H1 (cell line): ENCODE measurements around the gene KRT13. TPM values are rescaled to one million over a fixed set of nuclear protein-coding genes. Genes with fewer than 3 reads are reported as not detected.

Experiments
- CTCF ChIA-PET: fragments of 300-600 bp; sonication (Branson Sonifier 250); formaldehyde crosslinking; loops from one replicate; lab custom pipeline; 2021; ENCODE audit not compliant: partially characterized antibody; lab: Charles Lee
- POLR2A ChIA-PET: fragments of 300-600 bp; sonication (Branson Sonifier 250); formaldehyde crosslinking; loops from one replicate; lab custom pipeline; 2021; ENCODE audit warnings: inconsistent platforms; ENCODE audit not compliant: partially characterized antibody; lab: Charles Lee
- DNase-seq, 2 experiments: peaks; one replicate each; pipeline versions ENCODE4 v3.0.0 to v3.0.0-alpha.2; 2010 to 2022; ENCODE audit warnings: low spot score in 2 of 2, low read depth in 1 of 2, mixed read lengths in 1 of 2
- FAIRE-seq: peaks from 2 replicates; lab custom pipeline; 2011; peaks lifted over from hg19 to GRCh38; lab: Jason Lieb, UNC
- H2AFZ ChIP-seq: 2 replicates; pipeline ENCODE4 v1.8.1; 2012; ENCODE audit warnings: low read length, inconsistent platforms
- H2AK5ac ChIP-seq: 2 replicates; pipeline ENCODE4 v1.6.1; 2013; ENCODE audit warnings: low read depth, low read length
- H2BK120ac ChIP-seq: replicated peaks from 2 replicates; pipeline ENCODE3; 2013; ENCODE audit warnings: low read depth, low read length, inconsistent platforms
- H2BK12ac ChIP-seq: 2 replicates; pipeline ENCODE4 v1.6.1; 2013; ENCODE audit warnings: low read depth, low read length
- H2BK15ac ChIP-seq: 2 replicates; pipeline ENCODE4 v1.6.1; 2013; ENCODE audit warnings: low read length
- H2BK20ac ChIP-seq: 2 replicates; pipeline ENCODE4 v1.6.1; 2013; ENCODE audit warnings: low read length
- H2BK5ac ChIP-seq: 2 replicates; pipeline ENCODE4 v1.6.1; 2013; ENCODE audit warnings: low read depth, low read length
- H3K14ac ChIP-seq: 2 replicates; pipeline ENCODE4 v1.6.1; 2013; ENCODE audit warnings: inconsistent platforms; ENCODE audit not compliant: insufficient read length
- H3K18ac ChIP-seq: 2 replicates; pipeline ENCODE4 v1.6.1; 2013; ENCODE audit warnings: low read length; ENCODE audit errors: extremely low read depth
- H3K23ac ChIP-seq: 2 replicates; pipeline ENCODE4 v1.6.1; 2013; ENCODE audit warnings: inconsistent platforms; ENCODE audit not compliant: insufficient read length
- H3K23me2 ChIP-seq: 2 replicates; pipeline ENCODE4 v1.6.1; 2013; ENCODE audit warnings: low read depth, low read length
- H3K27ac ChIP-seq: 2 replicates; pipeline ENCODE4 v1.6.1; 2011; ENCODE audit warnings: low read depth, low read length, inconsistent platforms
- H3K27me3 ChIP-seq, 4 experiments: replicated peaks in 1 of 4; 1 replicate in 1 of 4; 2 replicates in 3 of 4; pipeline versions ENCODE4 v1.6.1 to v1.8.1; 2011 to 2013; ENCODE audit warnings: low read length in 3 of 4, mild to moderate bottlenecking in 3 of 4, inconsistent platforms in 2 of 4, mixed read lengths in 2 of 4, moderate library complexity in 1 of 4; ENCODE audit not compliant: control insufficient read depth in 3 of 4, insufficient read depth in 3 of 4; ENCODE audit errors: extremely low read depth in 1 of 4
- H3K36me3 ChIP-seq, 4 experiments: 2 replicates each; pipeline versions ENCODE4 v1.6.1 to v1.8.1; 2011 to 2013; ENCODE audit warnings: mild to moderate bottlenecking in 4 of 4, low read length in 3 of 4, moderate library complexity in 2 of 4, control low read depth in 1 of 4, inconsistent platforms in 1 of 4; ENCODE audit not compliant: insufficient read depth in 4 of 4, control insufficient read depth in 2 of 4
- H3K4ac ChIP-seq: replicated peaks from 2 replicates; pipeline ENCODE3; 2013; ENCODE audit warnings: low read length, low read depth, mixed read lengths, inconsistent platforms; ENCODE audit not compliant: insufficient read length
- H3K4me1 ChIP-seq, 4 experiments: replicated peaks in 1 of 4; 1 replicate in 1 of 4; 2 replicates in 3 of 4; pipeline versions ENCODE4 v1.6.1 to v1.8.1; 2011 to 2013; ENCODE audit warnings: low read length in 3 of 4, inconsistent platforms in 2 of 4, mixed read lengths in 1 of 4; ENCODE audit not compliant: insufficient read depth in 4 of 4, control insufficient read depth in 3 of 4
- H3K4me2 ChIP-seq, 2 experiments: 2 replicates each; pipeline versions ENCODE4 v1.6.1 to v1.8.1; 2011 to 2013; ENCODE audit warnings: low read depth in 2 of 2, low read length in 2 of 2, control low read depth in 1 of 2, inconsistent platforms in 1 of 2, mild to moderate bottlenecking in 1 of 2; ENCODE audit not compliant: insufficient read depth in 1 of 2
- H3K4me3 ChIP-seq, 4 experiments: fragments of 200-600, 300-600 bp in 1 of 4; sonication (generic), shearing (Covaris generic), sonication (Bioruptor Twin) in 1 of 4; 2 replicates each; pipeline versions ENCODE4 v1.5.1 to v1.8.1; 2011 to 2016; ENCODE audit warnings: low read length in 4 of 4, low read depth in 3 of 4, control low read depth in 2 of 4, inconsistent platforms in 2 of 4, mild to moderate bottlenecking in 2 of 4, mixed read lengths in 1 of 4, moderate library complexity in 1 of 4; ENCODE audit not compliant: insufficient read depth in 2 of 4; ENCODE audit errors: extremely low read depth in 1 of 4
- H3K56ac ChIP-seq: replicated peaks from 2 replicates; pipeline ENCODE3; 2013; ENCODE audit warnings: low read depth, mild to moderate bottlenecking, mixed read lengths, low read length, inconsistent platforms; ENCODE audit not compliant: insufficient read length
- H3K79me1 ChIP-seq: 2 replicates; pipeline ENCODE4 v1.6.1; 2013; ENCODE audit warnings: low read depth, low read length, control low read depth
- H3K79me2 ChIP-seq, 2 experiments: 2 replicates each; pipeline versions ENCODE4 v1.6.1 to v1.8.1; 2012 to 2013; ENCODE audit warnings: low read length in 2 of 2, mild to moderate bottlenecking in 2 of 2, inconsistent platforms in 1 of 2; ENCODE audit not compliant: insufficient read depth in 2 of 2, control insufficient read depth in 1 of 2
- H3K9ac ChIP-seq, 4 experiments: replicated peaks in 1 of 4; 1 replicate in 1 of 4; 2 replicates in 3 of 4; pipeline versions ENCODE4 v1.6.1 to v1.8.1; 2011 to 2013; ENCODE audit warnings: low read depth in 3 of 4, low read length in 3 of 4, control low read depth in 2 of 4, mild to moderate bottlenecking in 2 of 4, moderate library complexity in 2 of 4, inconsistent platforms in 1 of 4; ENCODE audit errors: extremely low read depth in 1 of 4
- H3K9me3 ChIP-seq, 2 experiments: 2 replicates each; pipeline versions ENCODE4 v1.6.1 to v1.8.1; 2012 to 2013; ENCODE audit warnings: mild to moderate bottlenecking in 2 of 2, moderate library complexity in 2 of 2, control low read depth in 1 of 2, inconsistent platforms in 1 of 2, low read depth in 1 of 2, low read length in 1 of 2, mixed read lengths in 1 of 2; ENCODE audit not compliant: insufficient read depth in 2 of 2
- H4K20me1 ChIP-seq, 2 experiments: replicated peaks in 1 of 2; 2 replicates each; pipeline versions ENCODE3 to v1.8.1; 2011 to 2013; ENCODE audit warnings: inconsistent platforms in 2 of 2, low read length in 2 of 2, mild to moderate bottlenecking in 1 of 2; ENCODE audit not compliant: insufficient read depth in 2 of 2, control insufficient read depth in 1 of 2
- H4K5ac ChIP-seq: 2 replicates; pipeline ENCODE4 v1.6.1; 2013; ENCODE audit warnings: low read length, low read depth, mixed read lengths, inconsistent platforms; ENCODE audit not compliant: insufficient read length
- H4K8ac ChIP-seq: 2 replicates; pipeline ENCODE4 v1.8.0; 2013; ENCODE audit warnings: mild to moderate bottlenecking, moderate library complexity, low read length, inconsistent platforms; ENCODE audit not compliant: insufficient read depth; ENCODE audit errors: extremely low read depth
- H4K91ac ChIP-seq: replicated peaks from 2 replicates; pipeline ENCODE3; 2013; ENCODE audit warnings: low read length, mixed read lengths, inconsistent platforms; ENCODE audit not compliant: insufficient read length
- POLR2A ChIP-seq, 2 experiments: IDR thresholded peaks; 1 replicate in 1 of 2; 2 replicates in 1 of 2; pipeline ENCODE4 v1.6.1; 2011; ENCODE audit warnings: low read depth in 2 of 2, low read length in 2 of 2, mild to moderate bottlenecking in 2 of 2; ENCODE audit errors: control extremely low read depth in 1 of 2
- RAD21 ChIP-seq, 2 experiments: IDR thresholded peaks in 1 of 2; conservative IDR thresholded peaks in 1 of 2; 2 replicates each; pipeline ENCODE4 v1.6.1; 2011; ENCODE audit warnings: low read depth in 2 of 2, low read length in 2 of 2, improper control_type of control experiment in 1 of 2, inconsistent platforms in 1 of 2, mild to moderate bottlenecking in 1 of 2, moderate library complexity in 1 of 2
- SRF ChIP-seq: IDR thresholded peaks from 2 replicates; pipeline ENCODE4 v1.6.1; 2011; ENCODE audit warnings: mild to moderate bottlenecking, low read depth, low read length, moderate library complexity
- WGBS, 2 experiments: shearing (Covaris generic) in 1 of 2; methylation state at CpG; one replicate each; pipeline versions ENCODE4 v1.1.6 to v1.1.7; 2013 to 2015; ENCODE audit warnings: low lambda C conversion rate in 2 of 2, mixed read lengths in 2 of 2, inconsistent platforms in 1 of 2, low coverage in 1 of 2, missing lambda C conversion rate in 1 of 2; ENCODE audit not compliant: insufficient replicate concordance in 2 of 2, insufficient coverage in 1 of 2, insufficient read length in 1 of 2; ENCODE audit errors: extremely low coverage in 1 of 2, missing lambda C conversion rate in 1 of 2; 5-methylcytosine and 5-hydroxymethylcytosine counted together
- polyA plus RNA-seq, 7 experiments: library from polyadenylated mRNA; depleted of rRNA in 3 of 7; stranded (reverse) in 5 of 7; unstranded in 2 of 7; fragments of >200 nt in 5 of 7; fragments of 200-250 nt in 2 of 7; gene quantifications; 1 replicate in 5 of 7; 2 replicates in 1 of 7; 4 replicates in 1 of 7; pipeline versions ENCODE4 v1.2.1 to v1.2.3, GENCODE V29; 2011 to 2013; ENCODE audit warnings: missing spikeins in 2 of 7, mixed read lengths in 2 of 7
- total RNA-seq: library from RNA; stranded (reverse); fragmentation: NEBNext Ultra II Directional; extraction: Animal tissue kit (Norgen Biotek cat#: 25700); gene quantifications from 2 replicates; pipeline ENCODE4 v1.2.1, GENCODE V29; 2021
- TF ChIP-seq, protein P1 (sequence below): IDR thresholded peaks from 2 replicates; pipeline ENCODE4 v1.6.1; 2012; ENCODE audit warnings: inconsistent platforms
- TF ChIP-seq, protein P2 (sequence below): IDR thresholded peaks from 2 replicates; pipeline ENCODE4 v1.6.1; 2012; ENCODE audit warnings: inconsistent platforms

Gene KRT13
- total and polyA plus RNA-seq, 2 of the 8 experiments (the other 6 are each of a cell fraction or from before 2014, with no cell fraction given), result 0.09 TPM; not detected in 1

DNA sequence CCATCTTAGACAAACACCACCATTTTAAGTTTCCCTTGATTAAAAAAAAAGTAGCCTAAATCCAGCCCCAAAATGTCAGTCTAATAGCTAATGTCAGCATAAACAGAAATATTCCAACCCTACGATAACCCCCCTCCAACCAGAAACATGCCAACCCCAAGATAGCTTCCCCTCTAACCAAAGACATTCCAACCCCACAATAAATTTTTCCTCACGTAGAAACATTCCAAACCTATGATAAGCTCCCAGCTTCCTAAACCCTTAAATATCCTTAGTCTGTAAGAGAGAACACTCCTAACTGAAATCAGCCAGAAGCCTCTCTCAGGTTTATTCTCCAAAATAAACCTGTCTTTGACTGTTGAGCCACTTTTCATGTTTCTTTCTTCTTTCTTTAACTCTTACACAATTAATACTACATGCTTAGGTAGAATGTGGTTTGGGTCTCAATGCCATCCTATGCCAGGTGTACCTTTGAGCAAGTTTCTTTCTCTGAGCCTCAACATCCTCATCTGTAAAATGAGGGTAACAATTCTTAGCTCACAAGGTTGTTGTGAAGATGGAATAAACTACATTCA is 54.2 kb downstream of the KRT13 start:
- Histone ChIP-seq H2AFZ (no peak overlapping the region), H2BK120ac (no peak overlapping the region), H4K91ac (no peak overlapping the region), H3K9me3 (peaks cover 3 to 9% of the 10 kb centered on the region in 2 experiments; a peak in 2 of 4 replicates), H3K4ac (no peak overlapping the region), H3K79me2 (no peaks in the 10 kb centered on the region), H3K79me1 (no peaks in the 10 kb centered on the region), H3K18ac (no peak overlapping the region), H3K14ac (no peak overlapping the region), H3K27me3 (no peaks in the 10 kb centered on the region), H4K20me1 (no peaks in the 10 kb centered on the region), H2BK20ac (no peak overlapping the region), H3K36me3 (no peaks in the 10 kb centered on the region), H3K4me1 (no peaks in the 10 kb centered on the region; a peak in 1 of 7 replicates), H4K8ac (no peak overlapping the region), H2BK12ac (no peak overlapping the region), H2AK5ac (no peak overlapping the region), H3K56ac (no peak overlapping the region), H3K23ac (no peak overlapping the region), H2BK15ac (no peak overlapping the region), H3K9ac (no peak overlapping the region), H4K5ac (no peak overlapping the region), H3K4me2 (no peak overlapping the region), H2BK5ac (no peak overlapping the region), H3K23me2 (no peaks in the 10 kb centered on the region; the same call in 1 of the 2 replicates), H3K27ac (no peak overlapping the region), H3K4me3 (no peak overlapping the region)
- no peak for TF ChIP-seq POLR2A (IDR thresholded peaks at IDR 0.05; ENCODE audit: control extremely low read depth in 1 of 2, low read depth in 2 of 2, low read length in 2 of 2)
- TF ChIP-seq, protein P1, sequence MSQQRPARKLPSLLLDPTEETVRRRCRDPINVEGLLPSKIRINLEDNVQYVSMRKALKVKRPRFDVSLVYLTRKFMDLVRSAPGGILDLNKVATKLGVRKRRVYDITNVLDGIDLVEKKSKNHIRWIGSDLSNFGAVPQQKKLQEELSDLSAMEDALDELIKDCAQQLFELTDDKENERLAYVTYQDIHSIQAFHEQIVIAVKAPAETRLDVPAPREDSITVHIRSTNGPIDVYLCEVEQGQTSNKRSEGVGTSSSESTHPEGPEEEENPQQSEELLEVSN, result no peak
- TF ChIP-seq, protein P2, sequence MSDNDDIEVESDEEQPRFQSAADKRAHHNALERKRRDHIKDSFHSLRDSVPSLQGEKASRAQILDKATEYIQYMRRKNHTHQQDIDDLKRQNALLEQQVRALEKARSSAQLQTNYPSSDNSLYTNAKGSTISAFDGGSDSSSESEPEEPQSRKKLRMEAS, result no peak
- TF ChIP-seq RAD21 (IDR thresholded peaks at IDR 0.05 in 1 of 2, conservative IDR thresholded peaks at IDR 0.05 in 1 of 2; ENCODE audit: low read depth in 2 of 2, low read length in 2 of 2), result no peak
- TF ChIP-seq SRF, result no peak
- FAIRE-seq (no peak), DNase-seq (no peak)
- 94% methylated on average over 2 of the region's 2 CpGs; no CpG with 5 or more reads in 1 of the 2 experiments for WGBS, 2 experiments
- ChIA-PET POLR2A (no interaction called here), CTCF (interaction anchor here (0.6 to 1.8 kb wide), 4 partner anchors 10 to 219 kb away, joined by 3 to 4 read pairs (median 3); partner anchors contain the start of gene KRT19)
